Lung (tissue), 12 donors: ENCODE data around the gene FBXO17. TPM values are rescaled to one million over a fixed set of nuclear protein-coding genes. Genes with fewer than 3 reads are reported as not detected.

Experiments
- ATAC-seq: fragments of 200-7000 bp; cut with Tn5 transposase; one replicate; pipeline ENCODE4 v1.9.1; 2020; ENCODE audit warnings: moderate number of reproducible peaks; ENCODE audit not compliant: insufficient read depth, low FRiP score
- DNase-seq, 3 donors: peaks; one replicate each; pipeline ENCODE4 v3.0.0-alpha.2; 2013 to 2017
- H3K27ac ChIP-seq, 2 donors: one replicate each; pipeline ENCODE4 v1.5.1; 2013; ENCODE audit warnings: mild to moderate bottlenecking in 2 of 2, moderate library complexity in 2 of 2, control low read depth in 1 of 2, inconsistent platforms in 1 of 2, low read depth in 1 of 2, low read length in 1 of 2
- H3K27me3 ChIP-seq, 3 donors: one replicate each; pipeline ENCODE4 v1.5.1; 2013; ENCODE audit warnings: low read length in 2 of 3; ENCODE audit not compliant: control insufficient read depth in 3 of 3, insufficient read depth in 3 of 3
- H3K36me3 ChIP-seq, 4 donors: one replicate each; pipeline ENCODE4 v1.5.1; 2013; ENCODE audit warnings: low read length in 4 of 4, mild to moderate bottlenecking in 1 of 4, moderate library complexity in 1 of 4; ENCODE audit not compliant: control insufficient read depth in 4 of 4, insufficient read depth in 4 of 4
- H3K4me1 ChIP-seq, 5 donors: one replicate each; pipeline ENCODE4 v1.5.1; 2013; ENCODE audit warnings: low read length in 5 of 5, mild to moderate bottlenecking in 2 of 5, moderate library complexity in 1 of 5; ENCODE audit not compliant: control insufficient read depth in 5 of 5, insufficient read depth in 5 of 5
- H3K4me3 ChIP-seq: one replicate; pipeline ENCODE4 v1.5.1; 2013; ENCODE audit warnings: mild to moderate bottlenecking, control low read depth, moderate library complexity
- H3K9ac ChIP-seq, 2 donors: one replicate each; pipeline ENCODE4 v1.5.1; 2013; ENCODE audit warnings: low read length in 2 of 2, control low read depth in 1 of 2; ENCODE audit not compliant: insufficient read depth in 1 of 2
- H3K9me3 ChIP-seq, 4 donors: one replicate each; pipeline ENCODE4 v1.5.1; 2013; ENCODE audit warnings: low read length in 3 of 4, mild to moderate bottlenecking in 1 of 4, moderate library complexity in 1 of 4; ENCODE audit not compliant: control insufficient read depth in 4 of 4, insufficient read depth in 3 of 4
- WGBS, 2 donors: extraction: QIAGEN DNeasy Blood & Tissue Kit; methylation state at CpG; one replicate each; pipeline ENCODE4 v1.1.7; 2013; 5-methylcytosine and 5-hydroxymethylcytosine counted together
- polyA plus RNA-seq, 2 donors: library from polyadenylated mRNA; stranded (reverse); fragments of 200-250 nt; gene quantifications; one replicate each; pipeline ENCODE4 v1.2.1, GENCODE V29; 2013
- total RNA-seq, 2 donors: library from RNA; depleted of rRNA in 1 of 2; stranded (reverse); fragments of >200 nt in 1 of 2; gene quantifications; one replicate each; pipeline ENCODE4 v1.2.1, GENCODE V29; 2014 to 2021
- TF ChIP-seq, protein P1 (sequence below): IDR thresholded peaks from 2 replicates; pipeline ENCODE4 v1.5.1; 2012; ENCODE audit warnings: mild to moderate bottlenecking; ENCODE audit errors: control extremely low read depth, extremely low read depth
- donor health status: control.
- donor health status: control.
- donor health status: Bipolar disorder and iron deficiency.
- donor health status: healthy.
- donor health status: DM: yes; HTN: yes; CAD: no.

Gene FBXO17
- total and polyA plus RNA-seq, 4 donors, result 5.1 to 18.8 (median 8.9) TPM

DNA sequence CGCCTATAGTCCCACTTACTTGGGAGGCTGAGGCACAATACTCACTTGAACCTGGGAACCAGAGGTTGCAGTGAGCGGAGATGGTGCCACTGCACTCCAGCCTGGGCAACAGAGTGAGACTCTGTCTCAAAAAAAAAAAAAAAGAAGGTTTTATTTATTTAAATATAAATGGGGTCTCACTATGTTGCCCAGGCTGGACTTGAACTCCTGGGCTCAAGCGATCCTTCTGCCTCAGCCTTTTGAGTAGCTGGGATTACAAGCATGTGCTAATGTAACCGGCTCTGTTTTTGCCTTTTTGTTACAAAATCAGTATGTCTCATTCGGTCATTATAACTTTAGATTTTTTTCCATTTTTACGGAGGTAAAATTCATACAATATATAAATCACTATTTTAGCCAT, 32.6 kb upstream of the FBXO17 start:
- Histone ChIP-seq H3K36me3 (no peaks in the 10 kb centered on the region), H3K4me3 (no peak overlapping the region), H3K27me3 (no peaks in the 10 kb centered on the region), H3K9ac (no peak overlapping the region), H3K9me3 (no peaks in the 10 kb centered on the region), H3K4me1 (no peaks in the 10 kb centered on the region), H3K27ac (no peak overlapping the region)
- ATAC-seq (no peak), DNase-seq (no peak)
- TF ChIP-seq, protein P1, sequence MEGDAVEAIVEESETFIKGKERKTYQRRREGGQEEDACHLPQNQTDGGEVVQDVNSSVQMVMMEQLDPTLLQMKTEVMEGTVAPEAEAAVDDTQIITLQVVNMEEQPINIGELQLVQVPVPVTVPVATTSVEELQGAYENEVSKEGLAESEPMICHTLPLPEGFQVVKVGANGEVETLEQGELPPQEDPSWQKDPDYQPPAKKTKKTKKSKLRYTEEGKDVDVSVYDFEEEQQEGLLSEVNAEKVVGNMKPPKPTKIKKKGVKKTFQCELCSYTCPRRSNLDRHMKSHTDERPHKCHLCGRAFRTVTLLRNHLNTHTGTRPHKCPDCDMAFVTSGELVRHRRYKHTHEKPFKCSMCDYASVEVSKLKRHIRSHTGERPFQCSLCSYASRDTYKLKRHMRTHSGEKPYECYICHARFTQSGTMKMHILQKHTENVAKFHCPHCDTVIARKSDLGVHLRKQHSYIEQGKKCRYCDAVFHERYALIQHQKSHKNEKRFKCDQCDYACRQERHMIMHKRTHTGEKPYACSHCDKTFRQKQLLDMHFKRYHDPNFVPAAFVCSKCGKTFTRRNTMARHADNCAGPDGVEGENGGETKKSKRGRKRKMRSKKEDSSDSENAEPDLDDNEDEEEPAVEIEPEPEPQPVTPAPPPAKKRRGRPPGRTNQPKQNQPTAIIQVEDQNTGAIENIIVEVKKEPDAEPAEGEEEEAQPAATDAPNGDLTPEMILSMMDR, result no peak
- 92 to 95% methylated on average over 6 of the region's 6 CpGs for WGBS, 2 donors

DNA sequence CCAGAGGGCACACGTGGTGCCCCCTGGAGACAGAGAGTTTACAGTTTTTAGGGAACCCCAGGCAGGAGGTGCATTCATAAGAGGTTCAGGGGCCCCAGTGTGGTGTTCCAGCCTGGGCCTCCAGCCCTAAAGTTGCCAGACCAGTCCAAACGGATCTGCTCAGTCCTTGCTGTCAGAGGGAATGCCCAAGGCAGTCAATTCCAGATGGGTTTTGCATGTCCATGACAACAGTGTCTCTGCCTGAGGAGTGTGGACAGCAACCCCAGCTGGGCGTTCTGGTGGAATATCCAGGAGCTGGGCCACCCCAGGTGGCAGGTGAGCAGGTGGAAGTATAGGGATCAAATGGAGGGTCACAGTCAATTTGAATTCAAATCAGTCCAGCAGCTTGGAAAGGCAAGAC, 31.6 kb upstream of the FBXO17 start:
- no peaks in the 10 kb centered on the region for H3K9me3 ChIP-seq
- TF ChIP-seq, protein P1, result no peak
- H3K9ac ChIP-seq, result no peak overlapping the region
- H3K4me3 ChIP-seq, result no peak overlapping the region
- no peak for ATAC-seq
- no peak for DNase-seq
- 51 to 75% methylated on average over 3 of the region's 3 CpGs for WGBS, 2 donors
- no peaks in the 10 kb centered on the region for H3K4me1 ChIP-seq
- no peak overlapping the region for H3K27ac ChIP-seq
- H3K36me3 ChIP-seq, result no peaks in the 10 kb centered on the region
- no peaks in the 10 kb centered on the region for H3K27me3 ChIP-seq

DNA sequence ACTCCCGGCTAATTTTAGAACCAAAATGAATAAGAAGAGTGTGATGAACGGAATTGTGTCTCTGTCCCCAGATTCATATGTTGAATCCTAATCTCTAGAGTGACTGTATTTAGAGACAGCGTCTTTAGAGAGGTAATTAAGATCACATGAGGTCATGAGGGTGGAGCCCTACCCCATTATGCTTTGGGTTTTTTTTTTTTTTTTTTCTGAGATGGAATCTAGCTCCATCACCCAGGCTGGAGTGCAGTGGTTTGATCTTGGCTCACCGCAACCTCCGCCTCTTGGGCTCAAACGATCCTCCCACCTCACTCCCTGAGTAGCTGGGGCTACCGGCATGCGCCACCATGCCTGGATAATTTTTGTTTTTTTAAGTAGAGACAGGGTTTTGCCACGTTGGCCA, 28.9 kb upstream of the FBXO17 start:
- Histone ChIP-seq H3K9ac (no peak overlapping the region), H3K4me3 (no peak overlapping the region), H3K9me3 (no peaks in the 10 kb centered on the region), H3K4me1 (peaks cover 0 to 8% (median 0%) of the 10 kb centered on the region in 5 donors), H3K27ac (no peak overlapping the region), H3K27me3 (no peaks in the 10 kb centered on the region), H3K36me3 (no peaks in the 10 kb centered on the region)
- ATAC-seq (no peak), DNase-seq (no peak)
- TF ChIP-seq, protein P1, result no peak
- WGBS, 2 donors, result 71 to 74% methylated on average over 9 of the region's 9 CpGs

DNA sequence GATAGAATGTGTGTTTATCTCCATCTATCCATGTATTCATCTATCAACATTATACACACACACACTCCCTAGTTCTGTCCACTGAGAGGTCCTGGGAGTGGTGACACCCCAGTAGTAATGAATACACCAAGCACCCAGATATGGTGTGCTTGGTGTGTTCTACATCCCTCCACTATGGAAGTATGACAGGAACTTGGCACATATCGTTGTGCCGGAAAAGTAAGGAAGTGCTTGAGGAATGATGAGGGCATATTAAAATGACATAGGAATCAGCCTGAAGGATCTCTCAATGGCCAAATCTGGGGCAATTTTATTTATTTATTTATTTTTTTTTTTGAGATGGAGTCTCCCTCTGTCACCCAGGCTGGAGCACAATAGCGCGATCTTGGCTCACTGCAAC, 28.3 kb upstream of the FBXO17 start:
- no peak overlapping the region for H3K4me3 ChIP-seq
- no peaks in the 10 kb centered on the region for H3K9me3 ChIP-seq
- H3K27ac ChIP-seq, result no peak overlapping the region
- TF ChIP-seq, protein P1, result no peak
- no peaks in the 10 kb centered on the region for H3K36me3 ChIP-seq
- ATAC-seq (no peak), DNase-seq (peak; percentile 12 to 68 (median 62))
- no peak overlapping the region for H3K9ac ChIP-seq
- 71 to 79% methylated on average over 4 of the region's 4 CpGs for WGBS, 2 donors
- no peaks in the 10 kb centered on the region for H3K27me3 ChIP-seq
- H3K4me1 ChIP-seq, result peaks cover 0 to 8% (median 0%) of the 10 kb centered on the region in 5 donors
